Gastrocnemius medialis (tissue), 4 donors: ENCODE measurements around the gene HOXB2. TPM values are rescaled to one million over a fixed set of nuclear protein-coding genes. Genes with fewer than 3 reads are reported as not detected.

Source experiments
- ATAC-seq, 2 donors: fragments of 150-250 bp; one replicate each; pipeline ENCODE4 v1.9.1; 2016
- DNase-seq, 2 donors: peaks; one replicate each; pipeline ENCODE4 v3.0.0-alpha.2; 2019
- H3K27ac ChIP-seq, 4 donors: fragments of 200-600 bp; sonication (generic); 1 replicate in 1 of 4; 2 replicates in 3 of 4; pipeline ENCODE4 v1.5.1; 2016 to 2018; ENCODE audit warnings: mild to moderate bottlenecking in 2 of 4, moderate library complexity in 1 of 4
- H3K27me3 ChIP-seq, 3 donors: fragments of 200-600 bp; sonication (generic) in 2 of 3; 1 replicate in 1 of 3; 2 replicates in 2 of 3; pipeline versions ENCODE4 v1.5.1 to v1.6.0; 2016 to 2019; ENCODE audit warnings: mild to moderate bottlenecking in 1 of 3, moderate library complexity in 1 of 3
- H3K36me3 ChIP-seq, 2 donors: fragments of 200-600 bp; sonication (generic) in 1 of 2; one replicate each; pipeline ENCODE4 v1.5.1; 2017 to 2018
- H3K4me1 ChIP-seq, 2 donors: fragments of 200-600 bp; sonication (generic) in 1 of 2; one replicate each; pipeline ENCODE4 v1.5.1; 2016 to 2017; ENCODE audit warnings: mild to moderate bottlenecking in 2 of 2
- H3K4me3 ChIP-seq, 4 donors: fragments of 200-600 bp; sonication (generic) in 3 of 4; 1 replicate in 1 of 4; 2 replicates in 3 of 4; pipeline ENCODE4 v1.5.1; 2016 to 2019; ENCODE audit warnings: mild to moderate bottlenecking in 2 of 4
- H3K9me3 ChIP-seq, 3 donors: fragments of 200-600 bp; sonication (generic) in 2 of 3; 1 replicate in 1 of 3; 2 replicates in 2 of 3; pipeline ENCODE4 v1.5.1; 2016 to 2019
- POLR2A ChIP-seq, 2 donors: fragments of 450-650 bp; IDR thresholded peaks; one replicate each; pipeline ENCODE4 v1.6.1; 2017; ENCODE audit warnings: antibody characterized with exemption in 2 of 2, mild to moderate bottlenecking in 2 of 2, moderate library complexity in 2 of 2
- in situ Hi-C, 4 donors: fragments of 200-750 bp; cut with MboI; loops; one replicate each; pipeline versions ENCODE4 v1.15.0 to v1.8.0; 2017; ENCODE audit warnings: low sequenced_read_pairs in 4 of 4
- intact Hi-C: fragments of 100-400 bp; cut with DNase I; formaldehyde crosslinking; loops from one replicate; pipeline ENCODE4 v1.15.1; 2023; ENCODE audit warnings: low total_unique reads
- total RNA-seq, 4 donors: library from RNA; depleted of rRNA; stranded (reverse); fragments of >200 nt; gene quantifications; one replicate each; pipeline versions ENCODE4 v1.1.0 to v1.2.3, GENCODE V29; 2016
- TF ChIP-seq, protein P1 (sequence below), 5 experiments: fragments of 450-650 bp in 3 of 5; fragments of 200-600 bp in 2 of 5; sonication (generic) in 2 of 5; IDR thresholded peaks in 4 of 5; conservative IDR thresholded peaks in 1 of 5; 1 replicate in 4 of 5; 2 replicates in 1 of 5; pipeline ENCODE4 v1.5.1; 2016 to 2019; ENCODE audit warnings: antibody characterized with exemption in 5 of 5, mild to moderate bottlenecking in 3 of 5, moderate library complexity in 3 of 5

HOXB2 gene
- total RNA-seq, 4 donors from 2014 or later = 4.1 to 22.1 (median 10.4) TPM

DNA sequence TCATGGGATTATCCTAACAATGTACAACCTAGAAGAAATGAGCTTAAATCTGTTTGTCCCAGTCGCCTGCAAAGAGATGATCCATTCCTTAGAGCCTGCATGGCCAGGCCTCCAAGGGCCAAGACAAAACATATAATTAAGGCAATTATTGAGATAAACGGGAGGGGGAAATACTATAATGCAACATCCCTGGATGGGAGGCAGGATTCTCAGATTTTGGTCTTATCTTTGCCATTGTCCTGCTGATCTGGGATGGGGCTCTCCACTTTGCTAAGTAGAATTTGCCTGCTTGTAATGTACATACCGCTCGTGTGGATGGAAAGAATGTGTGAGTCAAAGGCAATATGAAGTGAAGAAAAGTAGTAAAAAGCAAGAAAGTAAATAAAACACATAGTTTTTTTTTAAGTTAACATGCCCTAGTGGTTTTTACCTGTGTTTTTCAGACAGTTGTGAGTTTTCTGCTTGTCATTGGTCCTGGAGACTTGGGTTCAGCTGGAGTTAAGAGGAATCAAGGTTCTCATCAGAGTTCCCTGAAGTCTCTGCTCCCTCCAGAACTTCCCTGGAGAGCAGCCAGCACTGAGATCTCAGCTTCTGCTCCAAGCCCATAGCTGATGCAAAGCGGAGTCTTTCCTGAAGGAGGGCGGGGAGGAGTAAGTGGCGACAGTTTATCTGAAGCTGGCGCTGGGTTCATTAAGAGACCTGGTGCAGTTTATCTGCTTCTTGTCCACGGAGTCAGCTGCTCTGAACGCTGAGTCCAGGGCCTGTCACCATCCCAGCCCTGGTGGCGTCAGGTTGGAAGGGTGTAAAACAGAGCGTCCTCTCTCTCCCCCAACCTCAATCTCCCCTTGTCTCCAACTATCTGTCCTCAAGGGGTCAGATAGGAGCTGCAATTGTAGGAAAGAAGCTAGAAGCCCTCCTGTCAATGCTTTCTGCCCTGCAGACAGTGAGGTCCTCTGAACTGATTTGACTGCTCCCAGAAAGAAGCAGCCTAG is 44.2 kb downstream of the HOXB2 start:
- no peak for ATAC-seq
- H3K27me3 ChIP-seq = peaks cover 2 to 9% (median 7%) of the 10 kb centered on the region in 3 donors
- no peaks in the 10 kb centered on the region for H3K9me3 ChIP-seq
- intact Hi-C loops = no loop called here
- no peak overlapping the region for H3K27ac ChIP-seq
- no peak overlapping the region for H3K4me3 ChIP-seq
- no peaks in the 10 kb centered on the region for H3K36me3 ChIP-seq
- in situ Hi-C loops = no loop called here
- no peaks in the 10 kb centered on the region for H3K4me1 ChIP-seq
- DNase-seq = no peak
- no peak for TF ChIP-seq POLR2A (IDR thresholded peaks at IDR 0.05)
- TF ChIP-seq, protein P1, sequence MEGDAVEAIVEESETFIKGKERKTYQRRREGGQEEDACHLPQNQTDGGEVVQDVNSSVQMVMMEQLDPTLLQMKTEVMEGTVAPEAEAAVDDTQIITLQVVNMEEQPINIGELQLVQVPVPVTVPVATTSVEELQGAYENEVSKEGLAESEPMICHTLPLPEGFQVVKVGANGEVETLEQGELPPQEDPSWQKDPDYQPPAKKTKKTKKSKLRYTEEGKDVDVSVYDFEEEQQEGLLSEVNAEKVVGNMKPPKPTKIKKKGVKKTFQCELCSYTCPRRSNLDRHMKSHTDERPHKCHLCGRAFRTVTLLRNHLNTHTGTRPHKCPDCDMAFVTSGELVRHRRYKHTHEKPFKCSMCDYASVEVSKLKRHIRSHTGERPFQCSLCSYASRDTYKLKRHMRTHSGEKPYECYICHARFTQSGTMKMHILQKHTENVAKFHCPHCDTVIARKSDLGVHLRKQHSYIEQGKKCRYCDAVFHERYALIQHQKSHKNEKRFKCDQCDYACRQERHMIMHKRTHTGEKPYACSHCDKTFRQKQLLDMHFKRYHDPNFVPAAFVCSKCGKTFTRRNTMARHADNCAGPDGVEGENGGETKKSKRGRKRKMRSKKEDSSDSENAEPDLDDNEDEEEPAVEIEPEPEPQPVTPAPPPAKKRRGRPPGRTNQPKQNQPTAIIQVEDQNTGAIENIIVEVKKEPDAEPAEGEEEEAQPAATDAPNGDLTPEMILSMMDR (IDR thresholded peaks at IDR 0.05 in 4 of 5, conservative IDR thresholded peaks at IDR 0.05 in 1 of 5) = no peak

DNA sequence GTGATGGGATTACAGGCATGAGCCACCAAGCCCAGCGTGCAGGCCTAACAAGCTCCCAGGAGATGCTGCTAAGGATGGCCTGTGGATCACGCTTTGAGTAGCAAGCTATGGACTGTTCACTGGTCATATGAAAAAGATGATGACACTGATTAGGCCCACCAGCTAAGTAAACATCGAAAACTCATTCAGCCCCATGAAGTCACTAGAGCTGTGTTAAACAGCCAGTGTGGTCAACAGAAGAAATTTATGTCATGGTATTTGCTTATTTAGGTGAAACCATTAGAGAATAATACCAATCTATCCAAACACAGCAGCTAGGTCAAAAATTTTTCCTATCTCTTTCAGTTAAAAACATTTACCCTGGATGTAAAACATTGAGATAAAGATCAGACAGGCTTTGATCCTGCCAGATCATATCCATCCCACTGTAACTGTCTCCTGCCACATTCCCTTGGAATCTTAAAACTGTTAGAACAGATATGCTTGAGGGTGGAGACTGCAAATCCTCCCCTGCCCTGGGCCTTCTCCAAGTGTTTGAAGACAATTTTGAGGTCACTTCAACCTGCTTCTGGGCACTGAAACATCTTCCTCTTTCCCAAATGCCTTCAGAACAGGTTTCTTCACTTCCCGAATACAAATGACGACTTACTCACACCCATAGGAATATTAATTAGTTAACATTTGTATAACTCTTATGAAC is 45.0 kb downstream of the HOXB2 start:
- Histone ChIP-seq H3K4me3 (no peak overlapping the region), H3K9me3 (no peaks in the 10 kb centered on the region), H3K36me3 (no peaks in the 10 kb centered on the region), H3K27ac (no peak overlapping the region), H3K4me1 (no peaks in the 10 kb centered on the region), H3K27me3 (peaks cover 2 to 9% (median 7%) of the 10 kb centered on the region in 3 donors)
- TF ChIP-seq POLR2A (IDR thresholded peaks at IDR 0.05) = no peak
- TF ChIP-seq, protein P1 (IDR thresholded peaks at IDR 0.05 in 4 of 5, conservative IDR thresholded peaks at IDR 0.05 in 1 of 5) = no peak
- in situ Hi-C loops = no loop called here
- DNase-seq (no peak), ATAC-seq (no peak)
- intact Hi-C loops = no loop called here

DNA sequence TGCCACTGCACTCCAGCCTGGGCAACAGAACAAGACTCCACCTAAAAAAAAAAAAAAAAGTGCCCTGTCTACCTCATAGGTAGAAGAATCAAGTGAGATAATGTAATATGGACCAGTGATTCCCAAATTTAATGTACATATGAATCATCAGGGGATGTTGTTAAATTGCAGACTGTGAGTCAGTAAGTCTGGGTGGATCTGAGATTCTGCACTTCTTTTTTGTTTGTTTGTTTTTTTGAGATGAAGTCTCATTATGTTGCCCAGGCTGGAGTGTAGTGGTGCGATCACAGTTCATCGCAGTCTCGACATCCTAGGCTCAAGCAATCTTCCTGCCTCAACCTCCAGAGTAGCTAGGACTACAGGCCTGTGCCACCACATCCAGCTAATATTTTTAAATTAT is 45.7 kb downstream of the HOXB2 start:
- Histone ChIP-seq H3K36me3 (no peaks in the 10 kb centered on the region), H3K27me3 (peaks cover 2 to 9% (median 7%) of the 10 kb centered on the region in 3 donors), H3K4me1 (no peaks in the 10 kb centered on the region), H3K4me3 (no peak overlapping the region), H3K9me3 (no peaks in the 10 kb centered on the region), H3K27ac (no peak overlapping the region)
- in situ Hi-C loops (no loop called here), intact Hi-C loops (no loop called here)
- ATAC-seq = no peak
- no peak for DNase-seq
- TF ChIP-seq, protein P1 (IDR thresholded peaks at IDR 0.05 in 4 of 5, conservative IDR thresholded peaks at IDR 0.05 in 1 of 5) = no peak
- TF ChIP-seq POLR2A (IDR thresholded peaks at IDR 0.05) = no peak

DNA sequence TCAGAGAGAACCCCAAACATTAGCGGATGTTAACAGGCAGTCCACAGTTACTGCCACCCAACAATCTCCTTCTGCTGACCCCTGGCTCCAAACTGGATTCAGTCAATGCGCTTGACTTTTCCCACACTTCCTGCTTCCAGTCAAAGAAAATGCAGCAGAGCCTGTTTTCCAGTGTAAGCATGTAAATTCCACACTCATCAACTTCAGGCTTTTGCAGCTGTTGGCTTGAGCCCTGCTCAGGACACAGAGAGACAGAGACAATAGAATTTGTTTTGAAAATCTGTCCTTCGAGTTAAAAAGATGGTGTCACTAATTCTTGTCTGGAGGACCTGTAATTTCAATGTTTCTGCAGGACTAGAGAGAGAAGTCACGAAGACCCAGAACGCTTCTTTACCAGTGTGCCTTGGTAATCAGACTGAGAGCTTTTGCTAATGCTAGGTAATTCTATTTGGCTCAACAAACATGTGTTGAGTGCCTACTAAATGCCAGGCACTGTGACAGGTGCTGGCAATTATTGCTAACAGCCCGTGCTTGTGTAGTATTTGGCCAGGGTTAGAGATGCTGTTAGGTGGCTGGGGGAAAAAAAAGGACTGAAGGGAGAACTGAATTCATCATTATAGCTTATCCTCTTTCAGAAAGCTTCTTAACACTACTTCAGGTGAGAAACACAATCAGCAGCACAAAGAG is 46.6 kb downstream of the HOXB2 start:
- in situ Hi-C loops (no loop called here), intact Hi-C loops (no loop called here)
- Histone ChIP-seq H3K9me3 (no peaks in the 10 kb centered on the region), H3K4me3 (no peak overlapping the region), H3K27me3 (peaks cover 2 to 9% (median 7%) of the 10 kb centered on the region in 3 donors), H3K27ac (no peak overlapping the region), H3K4me1 (peaks cover 0 to 2% of the 10 kb centered on the region in 2 donors), H3K36me3 (no peaks in the 10 kb centered on the region)
- no peak for DNase-seq
- TF ChIP-seq, protein P1 (IDR thresholded peaks at IDR 0.05 in 4 of 5, conservative IDR thresholded peaks at IDR 0.05 in 1 of 5) = no peak
- no peak for TF ChIP-seq POLR2A (IDR thresholded peaks at IDR 0.05)
- no peak for ATAC-seq
